Motor neuron (in vitro differentiated cells): Measurements from ENCODE around the gene MIB2. TPM values are rescaled to one million over a fixed set of nuclear protein-coding genes. Genes with fewer than 3 reads are reported as not detected.
A peak's percentile ranks its signal among the peaks of the same experiment; 100 is the strongest.

ENCODE experiments used
- ATAC-seq, 8 experiments: fragments of 200-7000 bp; cut with Tn5 transposase; replicated peaks in 6 of 8; 2 replicates each; pipeline ENCODE4 v1.8.0; 2021; ENCODE audit warnings: mild to moderate bottlenecking in 8 of 8, moderate library complexity in 8 of 8
- H3K27ac ChIP-seq, 2 donors: fragments of 250-450 bp; sonication (Bioruptor Pico); 2 replicates each; pipeline ENCODE4 v1.9.0; 2021; ENCODE audit warnings: antibody characterized with exemption in 2 of 2, mild to moderate bottlenecking in 2 of 2, moderate library complexity in 1 of 2
- H3K4me1 ChIP-seq, 2 donors: fragments of 250-450 bp; sonication (Bioruptor Pico); replicated peaks in 1 of 2; 2 replicates each; pipeline ENCODE4 v1.6.1; 2021; ENCODE audit warnings: antibody characterized with exemption in 2 of 2, mild to moderate bottlenecking in 2 of 2, moderate library complexity in 1 of 2
- H3K4me3 ChIP-seq, 5 donors: fragments of 250-450 bp; sonication (Bioruptor Pico); 2 replicates each; pipeline ENCODE4 v1.9.0; 2021; ENCODE audit warnings: antibody characterized with exemption in 5 of 5, mild to moderate bottlenecking in 5 of 5, moderate library complexity in 4 of 5
- WGBS, 10 experiments: fragments of 450-650 bp; shearing (Covaris generic); methylation state at CpG; one replicate each; pipeline ENCODE4 v1.0.0; 2022; 5-methylcytosine and 5-hydroxymethylcytosine counted together
- in situ Hi-C, 9 experiments: fragments of 400-800 bp; cut with MboI; loops; one replicate each; pipeline ENCODE4 v1.15.0; 2021; ENCODE audit warnings: low sequenced_read_pairs in 9 of 9, low pct_unique_long_range_greater_than_20kb in 2 of 9; ENCODE audit not compliant: unreplicated experiment in 9 of 9
- total RNA-seq, 8 experiments: library from RNA; unstranded; fragments of 300-600 nt; gene quantifications; 2 replicates each; pipeline versions ENCODE4 v1.2.3 to v1.2.4, GENCODE V29; 2022

The MIB2 gene
- total RNA-seq, 8 experiments from 2014 or later: 19.4 to 71.9 (median 41.6) TPM

- ATAC-seq: no peak
- in situ Hi-C loops: no loop called here
- H3K27ac ChIP-seq: no peak overlapping the region
These were observed 3.2 kb upstream of the MIB2 start for GRCh38 chr1:1612104-1612400.

GRCh38 chr1:1613509-1614082 is 1.7 kb upstream of the MIB2 start:
- Histone ChIP-seq H3K27ac (no peak overlapping the region), H3K4me3 (peak overlapping the region; percentile 87 to 99 (median 96)), H3K4me1 (peaks cover 15 to 16% of the 10 kb centered on the region in 2 donors)
- in situ Hi-C loops: no loop called here
- 68 to 81% (median 74%) methylated on average over 5 to 11 of the region's 11 CpGs for WGBS, 10 experiments
- ATAC-seq: no peak

More at GRCh38 chr1:1612104-1612400, 3.2 kb upstream of the MIB2 start:
- H3K4me3 ChIP-seq: no peak overlapping the region
- H3K4me1 ChIP-seq: peaks cover 14% of the 10 kb centered on the region in 2 donors
- WGBS, 10 experiments: 40 to 100% (median 82%) methylated on average over 1 to 3 of the region's 3 CpGs; no CpG with 5 or more reads in 2 of the 10 experiments

- in situ Hi-C loops: no loop called here
- 6 to 37% (median 14%) methylated on average over 2 to 26 of the region's 30 CpGs; no CpG with 5 or more reads in 2 of the 10 experiments for WGBS, 10 experiments
- ATAC-seq: peak in 4 of 8 experiments; percentile 0 to 10 (median 4)
- H3K27ac ChIP-seq: peak overlapping the region; percentile 38 to 100
- H3K4me3 ChIP-seq: peak overlapping the region; percentile 87 to 99 (median 96)
- H3K4me1 ChIP-seq: peaks cover 15 to 16% of the 10 kb centered on the region in 2 donors
These were observed 921 bp upstream of the MIB2 start for GRCh38 chr1:1614204-1614953.

- H3K27ac ChIP-seq: peak overlapping the region; percentile 38 to 100
- peak in 1 of 8 experiments; percentile 0 for ATAC-seq
- in situ Hi-C loops: no loop called here
- H3K4me1 ChIP-seq: peaks cover 15 to 16% of the 10 kb centered on the region in 2 donors
- WGBS, 10 experiments: 0 to 1% (median 0%) methylated on average over 1 to 17 of the region's 23 CpGs; no CpG with 5 or more reads in 4 of the 10 experiments
- peak overlapping the region; percentile 87 to 99 (median 96) for H3K4me3 ChIP-seq
These were observed 395 bp upstream of the MIB2 start for GRCh38 chr1:1614954-1615255.

GRCh38 chr1:1616045-1616790 is 918 bp downstream of the MIB2 start:
- WGBS, 10 experiments: 4 to 30% (median 20%) methylated on average over 2 to 19 of the region's 80 CpGs; no CpG with 5 or more reads in 4 of the 10 experiments
- H3K4me1 ChIP-seq: peaks cover 15 to 16% of the 10 kb centered on the region in 2 donors
- peak; percentile 18 to 48 (median 26) for ATAC-seq
- in situ Hi-C loops: no loop called here
- peak overlapping the region; percentile 100 for H3K27ac ChIP-seq
- H3K4me3 ChIP-seq: peak overlapping the region; percentile 87 to 99 (median 96)

GRCh38 chr1:1616838-1617237 is 1.5 kb downstream of the MIB2 start:
- H3K27ac ChIP-seq: no peak overlapping the region
- ATAC-seq: no peak
- WGBS, 10 experiments: 60 to 100% (median 74%) methylated on average over 1 to 11 of the region's 19 CpGs; no CpG with 5 or more reads in 4 of the 10 experiments
- peaks cover 15 to 16% of the 10 kb centered on the region in 2 donors for H3K4me1 ChIP-seq
- in situ Hi-C loops: no loop called here
- H3K4me3 ChIP-seq: peak overlapping the region; percentile 87 to 99 (median 96)

GRCh38 chr1:1617516-1617915 is 2.2 kb downstream of the MIB2 start:
- no peak overlapping the region for H3K4me3 ChIP-seq
- H3K27ac ChIP-seq: no peak overlapping the region
- ATAC-seq: no peak
- H3K4me1 ChIP-seq: peaks cover 15 to 16% of the 10 kb centered on the region in 2 donors
- 67 to 100% (median 92%) methylated on average over 1 to 10 of the region's 11 CpGs for WGBS, 10 experiments
- in situ Hi-C loops: no loop called here

GRCh38 chr1:1617925-1618324 is 2.6 kb downstream of the MIB2 start:
- H3K27ac ChIP-seq: no peak overlapping the region
- no peak for ATAC-seq
- in situ Hi-C loops: no loop called here
- H3K4me1 ChIP-seq: peaks cover 15 to 16% of the 10 kb centered on the region in 2 donors
- WGBS, 10 experiments: 50 to 100% (median 88%) methylated on average over 2 to 6 of the region's 6 CpGs; no CpG with 5 or more reads in 5 of the 10 experiments
- no peak overlapping the region for H3K4me3 ChIP-seq

- WGBS, 10 experiments: 67 to 100% (median 93%) methylated on average over 1 to 6 of the region's 9 CpGs; no CpG with 5 or more reads in 4 of the 10 experiments
- in situ Hi-C loops: no loop called here
- H3K27ac ChIP-seq: no peak overlapping the region
- H3K4me1 ChIP-seq: peaks cover 14% of the 10 kb centered on the region in 2 donors
- no peak for ATAC-seq
- no peak overlapping the region for H3K4me3 ChIP-seq
These were observed 3.2 kb downstream of the MIB2 start for GRCh38 chr1:1618396-1619068.

GRCh38 chr1:1619917-1620361 is 4.6 kb downstream of the MIB2 start:
- no peak overlapping the region for H3K27ac ChIP-seq
- peaks cover 7 to 8% of the 10 kb centered on the region in 2 donors for H3K4me1 ChIP-seq
- no peak overlapping the region for H3K4me3 ChIP-seq
- WGBS, 10 experiments: 61 to 80% (median 64%) methylated on average over 1 to 13 of the region's 14 CpGs; no CpG with 5 or more reads in 7 of the 10 experiments
- in situ Hi-C loops: no loop called here
- ATAC-seq: no peak

GRCh38 chr1:1620433-1621139 is 5.3 kb downstream of the MIB2 start:
- Histone ChIP-seq H3K27ac (no peak overlapping the region), H3K4me3 (no peak overlapping the region), H3K4me1 (peaks cover 7 to 8% of the 10 kb centered on the region in 2 donors)
- in situ Hi-C loops: no loop called here
- 66 to 84% (median 82%) methylated on average over 2 to 8 of the region's 16 CpGs; no CpG with 5 or more reads in 7 of the 10 experiments for WGBS, 10 experiments
- no peak for ATAC-seq
